ENCODE data around the gene ZNF552.
A peak's percentile ranks its signal among the peaks of the same experiment; 100 is the strongest.

Gene ZNF552

GRCh38 chr19:57771417-57771816, 43.3 kb downstream of the ZNF552 start:
- no peak for DNase-seq

GRCh38 chr19:57769345-57770131, 45.2 kb downstream of the ZNF552 start, which contains the start of gene ZNF586:
Gene ZNF586, plus strand, starts transcription at chr19:57769676. Its CDS starts 167 bp downstream, at chr19:57769843.
- peak; percentile 94 for DNase-seq

- no peak for DNase-seq
These were observed 55.6 kb downstream of the ZNF552 start for GRCh38 chr19:57759096-57759495.

GRCh38 chr19:57757941-57758340, 56.8 kb downstream of the ZNF552 start:
- no peak for DNase-seq
